Measurements from ENCODE around the gene DSCAM. TPM values are rescaled to one million over a fixed set of nuclear protein-coding genes. Genes with fewer than 3 reads are reported as not detected.

The DSCAM gene
- total RNA-seq, 1 donor from 2014 or later: 0.21 TPM

GRCh38 chr21:40294345-40294744 lies 552.6 kb downstream of the DSCAM start:
- H3K4me1 Mint-ChIP-seq (ENCODE audit: unreplicated experiment): no peaks in the 10 kb centered on the region

GRCh38 chr21:40291560-40291959 lies 555.4 kb downstream of the DSCAM start:
- no peaks in the 10 kb centered on the region for H3K27me3 Mint-ChIP-seq (ENCODE audit: unreplicated experiment)
- peaks cover 10% of the 10 kb centered on the region for H3K36me3 Mint-ChIP-seq (ENCODE audit: low read depth, unreplicated experiment)
- no peak overlapping the region for H3K4me3 Mint-ChIP-seq (ENCODE audit: unreplicated experiment)
- DNase-seq (ENCODE audit: low spot score): no peak
- H3K27ac Mint-ChIP-seq (ENCODE audit: unreplicated experiment): no peak overlapping the region
- peaks cover 48% of the 10 kb centered on the region for H3K9me3 Mint-ChIP-seq (ENCODE audit: unreplicated experiment)
- TF ChIP-seq CTCF (IDR thresholded peaks at IDR 0.05; ENCODE audit: unreplicated experiment): no peak
- H3K4me1 Mint-ChIP-seq (ENCODE audit: unreplicated experiment): no peaks in the 10 kb centered on the region

More at GRCh38 chr21:40294345-40294744, 552.6 kb downstream of the DSCAM start:
- peaks cover 6% of the 10 kb centered on the region for H3K36me3 Mint-ChIP-seq (ENCODE audit: low read depth, unreplicated experiment)
- H3K27me3 Mint-ChIP-seq (ENCODE audit: unreplicated experiment): no peaks in the 10 kb centered on the region
- no peak overlapping the region for H3K27ac Mint-ChIP-seq (ENCODE audit: unreplicated experiment)
- no peak overlapping the region for H3K4me3 Mint-ChIP-seq (ENCODE audit: unreplicated experiment)
- TF ChIP-seq CTCF (IDR thresholded peaks at IDR 0.05; ENCODE audit: unreplicated experiment): no peak
- DNase-seq (ENCODE audit: low spot score): no peak
- H3K9me3 Mint-ChIP-seq (ENCODE audit: unreplicated experiment): peaks cover 46% of the 10 kb centered on the region

GRCh38 chr21:40284409-40284808 lies 562.5 kb downstream of the DSCAM start:
- DNase-seq (ENCODE audit: low spot score): no peak
- Mint-ChIP-seq H3K27me3 (ENCODE audit: unreplicated experiment) (peaks cover 4% of the 10 kb centered on the region), H3K9me3 (ENCODE audit: unreplicated experiment) (peaks cover 26% of the 10 kb centered on the region), H3K27ac (ENCODE audit: unreplicated experiment) (no peak overlapping the region), H3K36me3 (ENCODE audit: low read depth, unreplicated experiment) (peaks cover 12% of the 10 kb centered on the region), H3K4me1 (ENCODE audit: unreplicated experiment) (no peaks in the 10 kb centered on the region), H3K4me3 (ENCODE audit: unreplicated experiment) (no peak overlapping the region)
- TF ChIP-seq CTCF (IDR thresholded peaks at IDR 0.05; ENCODE audit: unreplicated experiment): no peak

- no peak for TF ChIP-seq CTCF (IDR thresholded peaks at IDR 0.05; ENCODE audit: unreplicated experiment)
- peaks cover 8% of the 10 kb centered on the region for H3K36me3 Mint-ChIP-seq (ENCODE audit: low read depth, unreplicated experiment)
- H3K27ac Mint-ChIP-seq (ENCODE audit: unreplicated experiment): no peak overlapping the region
- no peak overlapping the region for H3K4me3 Mint-ChIP-seq (ENCODE audit: unreplicated experiment)
- peaks cover 26% of the 10 kb centered on the region for H3K9me3 Mint-ChIP-seq (ENCODE audit: unreplicated experiment)
- peaks cover 6% of the 10 kb centered on the region for H3K27me3 Mint-ChIP-seq (ENCODE audit: unreplicated experiment)
- H3K4me1 Mint-ChIP-seq (ENCODE audit: unreplicated experiment): no peaks in the 10 kb centered on the region
- DNase-seq (ENCODE audit: low spot score): no peak
Measured at GRCh38 chr21:40282912-40283886, 563.8 kb downstream of the DSCAM start.

GRCh38 chr21:40278345-40278744 lies 568.6 kb downstream of the DSCAM start:
- TF ChIP-seq CTCF (IDR thresholded peaks at IDR 0.05; ENCODE audit: unreplicated experiment): no peak
- Mint-ChIP-seq H3K27me3 (ENCODE audit: unreplicated experiment) (peaks cover 2% of the 10 kb centered on the region), H3K4me3 (ENCODE audit: unreplicated experiment) (no peak overlapping the region), H3K36me3 (ENCODE audit: low read depth, unreplicated experiment) (peaks cover 8% of the 10 kb centered on the region), H3K27ac (ENCODE audit: unreplicated experiment) (no peak overlapping the region), H3K9me3 (ENCODE audit: unreplicated experiment) (peaks cover 21% of the 10 kb centered on the region), H3K4me1 (ENCODE audit: unreplicated experiment) (no peaks in the 10 kb centered on the region)
- DNase-seq (ENCODE audit: low spot score): no peak

All from endothelial cell (in vitro differentiated cells).